Fibroblast of lung (primary cell): ENCODE data around the gene TBXA2R.

Experiments
- CTCF ChIP-seq, 2 donors: IDR thresholded peaks in 1 of 2; conservative IDR thresholded peaks in 1 of 2; 1 replicate in 1 of 2; 2 replicates in 1 of 2; pipeline ENCODE4 v1.5.1; 2011 to 2012; ENCODE audit warnings: low read length in 2 of 2, control low read depth in 1 of 2, inconsistent platforms in 1 of 2, low read depth in 1 of 2, mild to moderate bottlenecking in 1 of 2
- EZH2 ChIP-seq: IDR thresholded peaks from 2 replicates; pipeline ENCODE4 v1.5.1; 2012; ENCODE audit warnings: low read length, control low read depth, mild to moderate bottlenecking; ENCODE audit errors: missing control alignments

GRCh38 chr19:3555653-3556422 is 50.8 kb downstream of the TBXA2R start:
- TF ChIP-seq CTCF (conservative IDR thresholded peaks at IDR 0.05 in 1 of 2, IDR thresholded peaks at IDR 0.05 in 1 of 2; ENCODE audit: low read depth in 1 of 2, low read length in 2 of 2) (no peak), EZH2 (no peak)
